Activated effector memory CD4-positive, alpha-beta T cell treated with anti-CD3 and anti-CD28 coated beads, Interleukin-2, amount 50 U/mL, for 16 hours (primary cell): ENCODE results near the gene PACSIN1.

Experiments
- DNase-seq: peaks from one replicate; pipeline ENCODE4 v3.0.0-alpha.2; 2020

PACSIN1 gene

DNA sequence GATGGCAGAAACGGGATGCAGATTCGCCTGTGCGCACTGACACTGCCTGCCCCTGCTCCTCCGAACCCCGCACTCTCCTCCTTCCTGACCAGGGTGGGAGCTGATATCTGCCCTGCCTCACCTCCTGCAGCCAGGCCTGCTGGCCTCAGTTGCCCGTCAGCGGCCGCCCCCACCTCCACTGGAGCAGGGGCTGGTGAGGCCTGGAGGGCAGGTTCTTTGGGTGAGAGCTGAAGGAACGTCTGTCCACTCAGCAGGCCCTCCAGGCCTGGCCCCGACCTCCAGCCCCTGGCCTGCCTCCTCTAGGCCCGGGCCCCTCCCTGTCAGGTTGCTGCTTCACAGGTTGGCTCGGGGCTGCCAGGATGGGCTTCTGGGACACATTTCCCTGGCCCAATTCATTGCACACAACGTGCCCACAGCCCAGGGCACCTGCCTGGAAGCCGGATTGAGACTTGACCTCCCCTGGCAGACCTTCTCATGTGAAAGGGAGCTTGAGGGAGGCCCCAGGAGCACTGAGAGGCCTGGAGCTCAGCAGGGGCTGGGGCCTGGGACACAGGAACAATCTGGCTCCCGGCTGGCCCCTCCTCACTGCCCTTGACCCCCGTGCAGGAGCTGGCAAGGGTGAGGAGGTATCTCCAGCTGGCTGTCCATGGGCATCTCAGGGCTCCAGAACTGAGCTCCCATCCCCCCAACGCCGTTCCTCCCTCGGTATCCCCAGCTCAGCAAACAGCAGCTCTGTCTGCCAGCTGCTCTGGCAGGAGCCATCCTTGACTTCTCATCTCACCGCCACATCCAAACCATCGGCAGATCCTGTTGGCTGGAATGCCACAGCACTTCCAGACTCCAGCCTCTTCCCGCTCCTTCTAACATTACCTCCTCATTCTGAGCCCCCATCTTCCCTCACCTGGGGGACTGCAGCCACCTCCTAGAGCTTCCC, 50.8 kb downstream of the PACSIN1 start:
- no peak for DNase-seq

DNA sequence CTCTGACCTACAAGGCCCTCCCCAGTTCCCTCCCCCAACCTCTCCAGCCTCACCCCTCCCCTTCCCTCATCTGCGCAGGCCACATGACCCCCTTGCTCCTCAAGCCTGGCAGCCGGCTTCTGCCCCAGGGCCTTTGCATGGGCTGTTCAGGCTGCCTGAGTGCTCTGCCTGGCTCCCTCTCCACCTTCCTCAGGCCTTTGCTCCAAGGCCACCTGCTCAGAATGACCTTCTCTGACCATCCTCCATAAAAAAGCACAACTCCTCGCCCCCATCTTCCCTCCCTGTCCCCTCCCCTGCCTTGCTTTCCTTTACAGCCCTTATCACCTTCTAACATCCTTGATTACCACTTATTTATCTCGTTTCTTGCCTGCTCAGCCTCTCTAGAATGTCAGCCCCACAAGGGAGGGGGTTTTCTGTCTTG, 51.6 kb downstream of the PACSIN1 start:
- DNase-seq: no peak

DNA sequence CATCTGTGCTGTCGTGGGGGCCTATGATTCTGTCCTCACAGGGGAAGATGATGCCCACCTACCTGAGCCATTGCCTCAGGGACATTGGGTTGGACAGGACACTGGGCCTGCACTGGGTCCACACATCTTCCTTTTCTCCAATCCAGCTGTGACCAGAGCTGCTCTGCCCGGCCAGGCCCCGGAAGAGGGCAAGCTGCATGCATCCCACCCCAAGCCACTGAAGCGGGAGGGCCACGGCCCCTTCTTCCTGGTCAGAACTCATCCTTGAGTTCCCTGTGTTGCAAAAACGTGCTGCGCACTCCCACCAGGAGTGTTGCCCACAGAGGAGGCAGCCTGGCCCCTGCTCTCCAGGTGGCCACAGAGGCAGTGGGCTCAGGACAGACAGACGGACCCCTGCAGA, 52.1 kb downstream of the PACSIN1 start:
- DNase-seq: no peak

DNA sequence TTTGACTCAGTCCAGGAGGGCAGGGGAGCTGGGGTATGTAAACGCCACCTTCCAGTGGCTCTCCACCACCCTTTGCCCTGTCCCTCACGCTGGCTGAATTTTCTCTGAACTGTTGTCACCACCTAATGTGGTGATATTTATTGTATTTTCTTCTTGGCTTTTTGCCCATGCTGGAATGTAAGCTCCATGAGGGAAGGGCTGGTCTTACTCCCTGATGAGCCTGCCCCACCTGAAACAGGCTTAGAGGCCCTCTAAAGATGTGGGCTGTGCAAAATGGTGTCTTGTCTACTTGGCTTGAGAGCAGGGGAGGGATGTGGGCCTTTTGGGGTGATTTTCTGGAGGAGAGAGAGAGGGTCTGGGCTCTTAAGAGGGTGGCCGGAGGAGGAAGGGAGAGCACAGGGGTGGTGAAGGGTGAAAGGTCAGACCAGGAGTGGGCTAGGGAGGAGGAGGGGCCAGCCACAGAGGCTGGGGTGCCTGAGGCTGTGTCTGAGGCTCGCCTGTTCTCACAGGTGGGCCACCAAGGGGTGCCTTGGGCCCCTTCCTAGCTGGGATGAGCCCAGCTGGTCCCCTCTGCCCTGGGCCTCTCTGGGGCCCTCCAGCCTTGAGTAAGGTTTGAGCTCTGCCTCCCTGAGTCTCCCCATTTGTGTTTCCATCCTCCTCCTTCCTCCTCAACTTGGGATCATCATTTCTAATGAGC, 52.9 kb downstream of the PACSIN1 start:
- DNase-seq: no peak

DNA sequence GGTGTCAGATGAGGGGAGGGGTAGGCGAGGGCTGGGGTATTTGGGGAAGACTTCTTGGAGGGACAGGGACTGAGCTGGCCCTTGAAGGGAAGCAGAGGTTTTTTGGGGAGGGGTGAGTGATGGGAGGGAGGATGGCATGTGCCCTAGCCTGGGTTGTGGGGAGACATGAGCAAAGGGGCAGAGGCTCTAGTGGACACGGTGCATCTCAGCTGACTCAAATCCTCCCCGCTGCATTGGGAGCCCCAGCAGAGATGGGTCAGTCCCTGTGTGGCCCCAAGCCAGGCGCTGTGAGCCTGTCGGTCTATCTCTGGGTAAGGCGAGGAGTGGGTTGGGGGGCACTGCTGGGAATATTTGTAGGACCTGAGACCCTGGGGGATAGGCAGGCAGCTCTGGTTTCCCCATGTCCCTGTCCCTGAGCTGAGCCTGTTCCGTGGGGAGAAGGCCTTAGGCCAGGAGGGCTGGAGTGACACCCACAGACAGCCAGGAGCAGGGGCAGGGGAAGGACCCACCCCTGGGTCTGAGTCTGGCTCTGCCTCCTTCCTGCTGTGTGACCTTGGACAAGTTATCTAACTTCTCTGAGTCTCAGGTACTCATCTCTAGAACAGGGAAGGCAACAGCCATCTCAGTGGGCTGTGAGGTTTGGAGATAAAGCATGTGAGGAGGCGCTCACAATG, 54.2 kb downstream of the PACSIN1 start:
- DNase-seq: no peak

DNA sequence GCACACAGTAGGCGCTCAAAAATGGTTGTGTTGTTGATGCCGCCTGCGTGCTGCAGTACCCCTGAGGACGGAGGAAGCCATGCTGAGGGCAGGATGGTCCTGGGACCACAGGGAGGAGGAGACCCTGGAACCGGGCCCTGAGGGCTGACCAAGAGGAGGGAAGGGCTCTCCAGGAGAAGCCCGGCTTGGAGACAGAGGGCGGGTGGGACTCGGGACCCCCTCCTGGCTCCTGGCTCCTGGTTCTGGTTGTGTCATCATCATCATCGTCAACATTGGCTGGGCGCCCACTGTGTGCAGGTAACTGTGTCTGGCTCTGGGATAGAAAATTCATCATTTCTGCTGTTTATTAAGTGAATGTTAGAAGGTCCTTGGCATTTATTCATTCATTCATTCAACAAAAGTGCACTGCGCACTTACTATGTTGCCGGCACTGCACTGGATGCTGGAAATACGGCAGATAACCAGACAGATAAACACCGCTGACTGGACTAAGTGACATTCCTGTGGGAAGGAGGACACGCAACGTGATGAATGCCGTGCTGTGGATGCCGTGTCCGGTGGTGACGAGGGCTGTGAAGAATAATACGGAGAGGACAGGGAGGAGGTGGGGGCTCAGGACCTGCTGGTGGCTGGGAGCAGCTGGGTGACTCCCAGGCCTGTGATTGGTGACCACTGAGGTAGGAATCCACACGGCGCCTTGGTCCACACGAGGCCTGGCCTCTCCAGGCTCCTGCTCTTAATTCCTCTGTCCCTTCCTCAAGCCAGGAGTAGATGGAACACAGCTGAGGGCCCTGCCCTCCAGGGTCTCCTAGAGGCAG, 55.0 kb downstream of the PACSIN1 start:
- DNase-seq: no peak

DNA sequence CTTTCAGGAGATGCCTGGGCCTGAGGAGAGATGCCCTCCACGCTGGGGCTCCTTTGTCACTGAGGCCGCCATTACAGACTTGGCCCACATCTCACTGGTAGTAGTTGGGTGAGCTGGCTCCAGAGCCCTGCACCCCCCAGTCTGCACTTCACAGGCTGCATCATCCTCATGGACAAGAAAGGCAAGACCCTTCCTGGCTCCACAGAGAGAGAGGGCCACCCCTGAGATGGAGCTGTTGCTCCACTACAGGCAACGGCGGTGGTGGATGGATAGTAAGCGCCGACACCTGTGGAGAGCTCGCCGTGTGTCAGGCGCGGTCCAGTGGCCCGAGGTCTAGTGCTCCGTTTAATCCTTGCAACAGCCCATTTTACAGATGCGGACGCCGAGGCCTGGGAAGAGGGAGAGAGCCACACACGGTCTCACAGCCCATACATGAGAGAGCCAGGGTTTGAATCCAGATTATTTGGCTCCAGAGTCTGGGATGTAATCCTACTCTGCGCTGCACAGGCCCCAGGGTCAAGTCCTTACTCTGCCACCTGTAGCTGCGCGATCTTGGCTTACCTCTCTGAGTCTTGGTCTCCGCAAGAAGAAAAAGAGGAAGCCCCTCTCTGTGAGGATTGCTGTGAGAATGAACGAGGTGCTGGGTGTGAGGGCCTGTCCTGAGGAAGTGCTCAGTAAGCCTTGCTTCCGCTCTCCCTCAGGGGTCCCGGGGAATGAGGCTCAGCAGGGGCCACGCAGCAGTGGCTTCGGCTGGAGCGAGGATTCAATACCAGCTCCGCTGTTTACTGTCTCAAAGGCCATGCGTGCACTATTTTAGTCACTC, 55.8 kb downstream of the PACSIN1 start:
- DNase-seq: no peak

DNA sequence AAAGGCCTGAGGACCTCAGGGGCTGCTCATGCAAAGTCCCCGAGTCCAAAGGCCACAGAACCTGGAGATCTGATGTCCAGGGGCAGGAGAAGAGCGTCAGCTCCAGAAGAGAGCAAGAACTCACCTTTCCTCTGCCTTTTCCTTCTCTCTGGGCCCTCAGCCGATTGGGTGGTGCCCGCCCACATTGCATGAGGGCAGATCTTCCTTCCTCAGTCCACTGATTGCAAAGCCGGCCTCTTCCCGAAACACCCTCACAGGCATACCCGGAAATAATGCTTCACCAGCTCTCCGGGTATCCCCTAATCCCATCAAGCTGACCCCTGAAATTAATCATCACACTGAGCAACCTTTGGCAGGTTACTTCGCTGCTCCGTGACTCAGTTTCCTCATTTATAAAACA, 56.9 kb downstream of the PACSIN1 start:
- DNase-seq: no peak

DNA sequence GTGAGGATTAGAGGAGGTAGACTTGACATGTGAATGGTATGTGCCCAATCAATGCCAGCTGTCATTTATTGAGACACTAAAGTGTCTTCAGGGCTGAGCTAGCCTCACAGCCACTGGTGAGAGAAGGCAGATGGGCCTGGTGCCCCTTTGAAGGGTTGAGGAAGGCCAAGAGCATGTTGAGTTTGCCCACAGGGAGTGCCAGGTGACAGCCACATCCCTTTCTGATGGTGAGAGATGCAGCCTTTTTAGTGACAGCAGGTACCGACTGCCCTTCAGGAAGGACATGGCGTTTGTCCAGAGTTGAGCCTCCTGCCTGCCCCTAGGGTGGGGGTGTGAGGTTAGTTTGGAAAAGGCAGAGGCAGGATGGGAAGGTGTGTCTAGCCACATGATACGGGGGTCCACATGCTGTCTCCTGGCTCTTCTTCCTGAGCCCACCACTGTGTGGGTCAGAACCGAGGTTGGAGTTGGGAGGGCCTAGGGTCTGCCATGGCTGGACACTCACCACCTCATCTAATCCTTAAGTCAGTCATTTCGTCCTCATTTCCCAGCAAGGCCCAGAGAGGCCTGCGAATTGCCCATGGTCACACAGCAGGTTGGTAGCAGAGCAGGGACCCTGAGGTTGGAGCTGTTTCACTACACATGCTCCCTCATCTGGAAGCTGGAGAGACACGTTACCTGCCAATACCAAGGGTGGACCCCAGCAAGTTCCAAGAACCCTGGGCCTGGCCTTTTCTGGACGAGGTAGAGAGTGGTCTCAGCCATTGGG, 57.7 kb downstream of the PACSIN1 start:
- no peak for DNase-seq

DNA sequence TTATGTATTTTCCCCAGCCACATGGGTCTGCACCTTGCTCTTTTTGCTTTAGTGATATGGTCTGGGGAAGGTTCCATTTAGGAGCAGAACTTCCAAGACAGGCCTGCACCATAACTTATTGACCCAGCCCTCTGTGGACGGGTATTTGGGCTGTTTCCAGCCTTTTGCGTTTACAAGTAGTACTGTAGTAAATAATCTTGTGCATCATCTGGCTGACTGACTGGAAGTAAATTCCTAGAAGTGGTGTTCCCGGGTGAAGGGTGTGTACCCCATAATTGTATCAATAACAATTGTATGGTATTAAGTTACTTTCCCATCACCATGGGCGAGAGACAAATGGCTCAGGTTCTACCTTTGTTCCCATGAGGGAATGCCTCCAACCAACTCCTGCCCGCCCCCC, 58.6 kb downstream of the PACSIN1 start:
- DNase-seq: no peak

DNA sequence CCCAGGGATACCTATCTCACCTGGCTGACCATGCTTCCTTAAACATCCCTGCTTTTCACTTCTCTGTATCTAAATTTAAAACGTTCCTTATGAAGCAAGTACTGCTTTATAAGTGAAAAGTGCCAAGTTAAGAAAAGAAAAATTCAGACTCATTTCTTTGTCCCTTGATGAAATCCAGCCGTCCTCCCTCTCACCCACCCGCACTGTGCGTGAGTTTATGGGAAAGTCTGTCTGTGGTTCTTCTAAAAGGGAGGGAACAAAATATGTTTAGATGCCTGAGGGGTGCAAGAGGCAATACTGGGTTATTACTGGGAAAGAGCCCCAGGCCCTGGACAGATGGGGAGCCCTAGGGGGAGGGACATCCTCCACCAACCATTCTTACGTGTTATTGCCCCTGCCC, 59.1 kb downstream of the PACSIN1 start:
- DNase-seq: no peak

DNA sequence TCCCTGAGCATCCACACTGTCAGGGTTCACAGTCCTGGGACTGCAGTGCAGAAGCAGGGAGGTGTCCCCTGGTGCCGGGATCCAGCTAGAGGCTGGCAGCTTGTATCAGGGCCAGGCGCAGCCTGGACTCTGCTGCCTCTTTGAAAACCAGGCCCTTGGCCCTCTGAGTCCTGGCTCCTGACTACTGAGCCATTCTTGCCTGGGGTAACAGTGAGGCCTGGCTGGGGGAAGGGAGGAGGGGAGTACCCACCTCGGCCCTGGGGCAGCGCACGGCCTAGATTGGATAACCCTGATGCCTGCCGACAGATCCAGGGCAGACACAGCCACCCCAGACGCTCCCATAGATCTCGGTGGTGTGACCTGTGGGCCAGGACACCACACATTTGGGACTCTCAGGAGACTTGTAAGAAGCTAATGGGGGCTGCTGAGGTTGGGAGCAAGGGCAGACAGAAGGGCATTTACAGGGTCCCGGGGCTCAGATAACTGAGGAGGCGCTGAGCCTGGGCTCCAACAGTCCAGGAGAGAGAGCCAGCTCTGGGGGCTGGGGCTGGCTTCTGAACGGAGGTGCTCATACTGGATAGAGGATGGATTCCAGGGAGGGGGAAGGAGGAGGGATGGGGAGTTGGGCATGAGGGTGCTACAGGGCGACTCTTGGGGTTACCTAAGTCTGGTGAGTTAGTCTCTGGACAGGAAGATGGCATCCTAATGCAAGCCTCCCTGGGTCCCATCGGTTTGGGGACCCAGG, 59.7 kb downstream of the PACSIN1 start:
- DNase-seq: no peak

DNA sequence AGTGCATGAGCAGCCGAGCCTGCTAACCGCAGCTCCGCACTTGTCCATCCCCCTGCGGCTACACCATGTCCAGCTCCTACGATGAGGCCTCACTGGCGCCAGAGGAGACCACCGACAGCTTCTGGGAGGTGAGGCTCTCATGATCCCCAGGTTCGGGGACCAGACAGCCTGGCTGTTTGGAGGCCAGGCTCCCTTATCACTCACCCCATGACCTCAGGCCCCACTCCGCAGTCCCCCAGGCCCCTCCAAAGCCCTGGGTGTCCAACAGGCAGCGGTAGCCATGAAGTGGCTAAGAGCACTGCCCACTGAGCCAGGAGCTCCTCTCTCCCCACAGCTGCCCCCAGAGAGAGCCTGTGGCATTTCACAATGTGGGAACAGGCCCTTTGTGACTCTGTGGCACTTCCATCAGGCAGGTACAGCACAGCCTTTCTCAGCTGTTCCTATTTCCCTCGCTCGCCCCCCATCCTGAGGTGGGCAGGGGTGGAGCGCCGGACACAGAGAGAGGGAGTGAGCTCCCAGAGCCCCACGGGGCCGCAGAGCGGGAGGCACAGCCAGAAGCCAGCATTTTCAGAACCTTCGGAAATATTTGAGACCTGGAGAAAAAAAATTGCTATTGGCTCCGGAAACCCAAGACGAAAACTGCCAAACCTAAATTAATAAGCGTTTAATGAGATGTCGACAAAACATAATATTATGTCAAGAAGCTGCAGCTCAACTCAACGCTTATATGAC, 60.5 kb downstream of the PACSIN1 start:
- DNase-seq: no peak

DNA sequence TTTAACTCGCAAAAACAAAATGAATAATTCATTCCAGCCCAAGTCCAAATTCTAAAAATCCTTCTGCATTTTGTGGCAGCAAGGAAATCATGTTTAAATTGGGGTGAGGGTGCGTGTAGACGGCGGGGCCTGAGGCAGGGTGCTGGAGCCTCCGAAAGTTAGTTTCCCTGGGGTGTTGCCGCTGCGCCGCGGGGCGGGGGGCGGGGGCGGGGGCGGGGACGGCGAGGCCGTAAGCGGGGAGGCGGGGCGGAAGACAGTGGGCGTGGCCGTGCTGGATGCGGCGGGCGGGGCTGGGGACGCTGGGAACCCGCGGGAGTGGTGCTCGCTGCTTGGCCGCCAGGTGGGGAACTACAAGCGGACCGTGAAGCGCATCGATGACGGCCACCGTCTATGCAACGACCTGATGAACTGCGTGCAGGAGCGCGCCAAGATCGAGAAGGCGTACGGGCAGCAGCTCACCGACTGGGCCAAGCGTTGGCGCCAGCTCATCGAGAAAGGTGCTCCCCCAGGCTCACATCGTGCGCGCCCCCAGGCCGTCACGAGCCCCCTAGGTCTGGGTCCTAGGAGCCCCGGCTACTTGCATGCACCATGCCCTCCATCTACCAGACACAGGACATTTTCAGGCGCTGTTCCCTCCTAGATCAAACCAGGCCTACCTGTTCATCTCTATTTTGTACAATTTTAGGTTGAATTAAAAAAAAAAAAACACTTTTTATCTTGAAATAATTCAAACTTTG, 61.3 kb downstream of the PACSIN1 start:
- DNase-seq: peak; percentile 98

DNA sequence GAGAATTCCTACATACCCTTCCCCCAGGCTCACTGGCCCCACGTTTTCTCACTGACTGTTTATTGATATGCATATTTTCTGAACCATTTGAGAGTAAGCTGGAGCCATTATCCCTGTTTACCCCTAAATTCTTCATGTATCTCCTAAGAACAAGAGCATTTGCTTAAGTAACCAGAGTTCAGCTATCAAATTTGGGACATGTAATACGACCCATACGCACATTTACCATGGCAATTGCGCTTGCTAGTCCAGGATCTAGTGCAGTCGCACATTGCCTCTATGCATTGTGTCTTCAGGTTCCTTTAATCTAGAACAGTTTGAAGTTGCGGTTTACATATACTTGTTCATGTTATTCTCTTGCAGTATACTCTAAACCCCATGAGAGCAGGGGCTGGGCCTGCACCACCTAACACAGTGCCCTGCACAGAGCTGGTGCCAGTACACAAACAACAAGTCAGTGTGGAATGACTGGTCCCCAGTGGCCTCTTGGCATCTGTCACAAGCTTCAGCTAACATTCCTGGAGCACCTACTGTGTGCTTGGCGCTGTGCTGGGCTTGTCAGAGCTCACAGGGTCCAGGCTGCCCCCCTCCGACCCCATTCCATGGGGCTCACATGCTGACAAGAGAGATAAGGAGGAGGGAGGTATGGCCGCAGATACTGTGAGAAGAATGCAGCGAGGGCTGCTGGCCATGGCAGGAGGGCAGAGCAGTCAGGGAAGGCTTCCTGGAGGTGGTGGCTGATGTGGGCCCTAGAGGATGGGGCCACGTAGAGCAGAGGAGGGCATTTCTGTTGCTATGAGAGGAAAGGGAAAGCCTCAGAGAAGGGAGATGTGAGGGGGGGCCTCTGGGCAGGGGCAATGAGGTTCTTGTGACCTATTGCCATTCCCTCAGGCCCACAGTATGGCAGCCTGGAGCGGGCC, 62.1 kb downstream of the PACSIN1 start:
- no peak for DNase-seq

DNA sequence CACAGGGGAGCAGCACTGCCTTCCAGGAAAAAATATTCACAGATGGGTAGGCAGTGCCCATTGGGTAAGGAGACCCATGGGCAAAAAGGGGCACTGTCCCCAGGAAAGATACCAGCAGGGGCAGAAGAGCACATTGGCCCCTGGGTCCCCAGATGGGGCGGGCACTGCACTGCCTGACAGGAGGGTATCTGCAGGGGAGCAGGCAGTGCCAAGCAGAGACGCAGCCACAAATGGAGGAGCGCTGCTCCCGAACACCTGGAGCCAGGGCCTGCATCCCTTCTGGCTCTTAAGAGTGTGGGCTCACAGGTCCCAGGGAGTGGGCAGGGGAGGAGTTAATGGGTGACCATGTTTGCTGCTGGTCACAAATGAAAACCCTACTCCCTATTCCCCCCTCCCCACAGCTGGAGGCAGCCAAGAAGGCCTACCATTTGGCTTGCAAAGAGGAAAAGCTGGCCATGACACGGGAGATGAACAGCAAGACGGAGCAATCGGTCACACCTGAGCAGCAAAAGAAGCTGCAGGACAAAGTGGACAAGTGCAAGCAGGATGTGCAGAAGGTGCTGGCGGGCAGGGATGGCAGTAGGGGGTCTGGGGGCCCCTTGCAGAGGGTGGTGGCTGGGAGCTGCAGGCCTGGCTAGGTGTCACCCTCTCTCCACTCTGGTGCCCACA, 63.3 kb downstream of the PACSIN1 start:
- no peak for DNase-seq

DNA sequence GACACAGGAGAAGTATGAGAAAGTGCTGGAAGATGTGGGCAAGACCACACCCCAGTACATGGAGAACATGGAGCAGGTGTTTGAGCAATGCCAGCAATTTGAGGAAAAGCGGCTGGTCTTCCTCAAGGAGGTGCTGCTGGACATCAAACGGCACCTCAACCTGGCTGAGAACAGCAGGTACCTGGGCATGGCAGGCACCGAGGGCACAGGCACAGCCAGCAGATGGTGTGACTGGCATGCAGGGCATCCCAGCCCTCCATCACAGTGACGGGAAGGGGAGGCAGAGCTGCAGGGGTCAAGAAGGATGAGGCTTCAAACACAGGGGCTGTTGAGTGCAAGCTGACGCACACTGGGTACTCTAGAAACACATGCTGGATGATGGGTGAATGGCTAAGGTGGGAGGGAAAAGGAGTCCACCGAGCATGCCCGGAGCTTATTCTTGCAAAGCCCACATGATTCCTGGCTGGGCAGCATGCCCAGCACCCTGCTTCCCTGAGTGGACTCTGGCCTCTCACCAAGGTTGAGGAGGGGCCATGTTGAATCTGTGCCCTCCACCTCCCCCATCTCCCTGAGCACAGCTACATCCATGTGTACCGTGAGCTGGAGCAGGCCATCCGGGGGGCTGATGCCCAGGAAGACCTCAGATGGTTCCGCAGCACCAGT, 63.9 kb downstream of the PACSIN1 start:
- DNase-seq: no peak
